SK-N-MC (cell line): ENCODE data around the gene FGF10.
A peak's percentile ranks its signal among the peaks of the same experiment; 100 is the strongest.

Experiments
- DNase-seq: peaks from one replicate; pipeline ENCODE4 v3.0.0-alpha.2; 2011; ENCODE audit warnings: low read depth, low spot score
- H3K27ac ChIP-seq: fragments of 200-600 bp; sonication (generic); 2 replicates; pipeline ENCODE4 v1.5.1; 2016; ENCODE audit warnings: mixed run types
- H3K36me3 ChIP-seq: fragments of 200-600 bp; sonication (generic); 2 replicates; pipeline ENCODE4 v1.6.1; 2017; ENCODE audit warnings: antibody characterized with exemption, low read length, mixed read lengths; ENCODE audit not compliant: insufficient read depth
- H3K4me3 ChIP-seq: fragments of 200-600 bp; sonication (generic); 2 replicates; pipeline ENCODE4 v1.5.1; 2016
- H3K9ac ChIP-seq: fragments of 200-600 bp; sonication (generic); 2 replicates; pipeline ENCODE4 v1.8.0; 2017; ENCODE audit warnings: mixed run types, mixed read lengths; ENCODE audit not compliant: insufficient read length
- H3K9me3 ChIP-seq: fragments of 200-600 bp; sonication (generic); 2 replicates; pipeline ENCODE4 v1.6.1; 2017; ENCODE audit warnings: low read depth, mild to moderate bottlenecking, antibody characterized with exemption, low read length, moderate library complexity, mixed read lengths
- EZH2 ChIP-seq: fragments of 200-600 bp; sonication (generic); IDR thresholded peaks from one replicate; pipeline ENCODE4 v1.6.1; 2017; ENCODE audit warnings: antibody characterized with exemption
- FOXP2 ChIP-seq: optimal IDR thresholded peaks from 2 replicates; pipeline ENCODE3; 2011; ENCODE audit warnings: mild to moderate bottlenecking, moderate library complexity; ENCODE audit not compliant: insufficient read depth; ENCODE audit errors: extremely low read length, control extremely low read depth
- POLR2AphosphoS5 ChIP-seq: IDR thresholded peaks from 2 replicates; pipeline ENCODE4 v1.6.1; 2012; ENCODE audit warnings: mild to moderate bottlenecking, low read depth, low read length, borderline replicate concordance

The FGF10 gene

DNA sequence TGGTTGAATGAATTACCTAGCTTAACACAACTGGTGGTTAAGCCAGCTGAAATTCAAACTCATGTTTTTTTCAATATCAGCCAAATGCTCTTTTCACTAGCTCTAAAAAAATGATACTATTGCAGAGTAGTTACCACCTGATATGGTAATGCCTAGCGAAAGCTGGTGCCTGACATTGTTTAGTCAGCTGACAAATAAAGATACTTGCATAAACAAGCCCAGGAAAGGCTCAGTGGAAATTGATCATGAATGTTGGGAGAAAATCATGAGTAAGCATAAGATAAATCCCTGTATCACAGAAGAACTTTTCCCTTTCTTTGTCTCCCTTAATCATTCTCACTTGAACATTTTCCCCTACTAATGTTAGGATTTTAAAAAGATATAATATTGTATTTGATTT is 54.6 kb downstream of the FGF10 start:
- no peak overlapping the region for H3K9ac ChIP-seq
- H3K27ac ChIP-seq, result no peak overlapping the region
- no peak for DNase-seq
- H3K9me3 ChIP-seq, result no peaks in the 10 kb centered on the region
- no peak overlapping the region for H3K4me3 ChIP-seq
- no peak for TF ChIP-seq EZH2
- no peak for TF ChIP-seq POLR2AphosphoS5
- no peak for TF ChIP-seq FOXP2
- no peaks in the 10 kb centered on the region for H3K36me3 ChIP-seq

DNA sequence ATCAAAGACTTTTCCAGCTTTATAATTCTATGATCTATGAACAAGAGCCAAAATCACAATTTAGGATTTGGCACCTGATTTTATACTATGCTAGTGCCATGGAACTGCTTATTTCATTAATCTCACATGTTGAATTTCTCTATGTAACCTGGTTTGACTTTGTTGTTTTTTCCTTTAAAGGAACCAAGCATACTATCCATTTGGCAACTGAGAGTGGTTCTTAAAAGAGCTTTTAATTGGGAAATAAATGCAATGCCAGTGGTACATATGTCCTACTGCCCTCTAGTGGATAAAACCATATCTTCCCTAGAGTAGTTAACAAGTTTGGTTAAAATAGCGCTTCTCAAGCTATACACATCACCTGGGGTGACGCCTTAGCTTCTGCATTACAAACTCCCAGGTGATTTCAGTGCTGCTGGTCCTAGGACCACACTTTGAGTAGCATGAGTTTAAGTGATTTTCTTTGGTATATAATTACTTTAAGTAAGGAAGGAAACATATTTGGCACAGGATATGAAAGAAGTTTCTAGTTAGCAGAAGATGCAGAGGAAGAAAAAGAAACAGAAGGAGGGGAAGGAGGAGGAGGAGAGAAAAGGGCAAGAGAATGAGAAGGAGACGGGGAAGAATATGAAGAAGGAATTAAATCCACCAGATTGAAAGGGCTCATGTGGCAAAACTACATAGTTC is 56.8 kb downstream of the FGF10 start:
- peak; percentile 64 for DNase-seq
- H3K36me3 ChIP-seq, result no peaks in the 10 kb centered on the region
- H3K27ac ChIP-seq, result no peak overlapping the region
- H3K9ac ChIP-seq, result no peak overlapping the region
- H3K9me3 ChIP-seq, result no peaks in the 10 kb centered on the region
- no peak overlapping the region for H3K4me3 ChIP-seq
- TF ChIP-seq FOXP2 (no peak), POLR2AphosphoS5 (no peak), EZH2 (no peak)

DNA sequence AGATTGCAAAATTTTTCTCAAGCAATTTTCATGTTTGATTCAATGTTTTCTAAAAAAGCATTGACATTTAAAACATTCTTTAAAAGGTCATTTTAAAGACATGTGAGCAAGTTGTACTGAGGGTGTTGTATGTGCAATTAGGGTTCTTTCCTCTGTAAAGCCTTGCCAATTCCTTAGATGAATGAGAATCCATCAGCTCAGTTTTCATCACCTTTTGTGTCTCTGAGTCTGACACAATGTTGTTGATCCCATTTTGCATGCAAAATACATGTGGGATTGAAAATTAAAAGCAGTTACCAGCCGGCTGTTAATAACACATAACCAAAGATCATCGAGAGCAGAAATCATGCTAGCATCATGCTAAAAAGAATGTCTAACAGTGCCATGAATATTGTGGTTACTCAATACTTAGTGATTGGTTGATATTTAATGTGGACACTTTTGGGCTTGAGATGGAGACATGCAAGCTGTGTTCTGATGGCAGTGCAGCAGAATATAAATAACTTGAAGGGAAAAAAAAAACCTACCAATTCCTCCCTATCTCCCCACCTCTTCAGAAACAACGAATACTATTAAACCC is 57.7 kb downstream of the FGF10 start:
- H3K36me3 ChIP-seq, result no peaks in the 10 kb centered on the region
- no peak overlapping the region for H3K9ac ChIP-seq
- H3K27ac ChIP-seq, result no peak overlapping the region
- no peak for TF ChIP-seq EZH2
- TF ChIP-seq FOXP2, result no peak
- no peak for TF ChIP-seq POLR2AphosphoS5
- H3K4me3 ChIP-seq, result no peak overlapping the region
- DNase-seq, result no peak
- H3K9me3 ChIP-seq, result no peaks in the 10 kb centered on the region

GRCh38 chr5:44329716-44330115 is 59.5 kb downstream of the FGF10 start:
- H3K9ac ChIP-seq, result no peak overlapping the region
- H3K27ac ChIP-seq, result peak overlapping the region; percentile 45; the same call in 1 of the 2 replicates
- TF ChIP-seq POLR2AphosphoS5 (peak; percentile 34; the same call in 1 of the 2 replicates), FOXP2 (no peak), EZH2 (no peak)
- no peaks in the 10 kb centered on the region for H3K9me3 ChIP-seq
- H3K4me3 ChIP-seq, result peak overlapping the region; percentile 48
- DNase-seq, result peak; percentile 88
- H3K36me3 ChIP-seq, result no peaks in the 10 kb centered on the region

GRCh38 chr5:44321144-44321725 is 68.0 kb downstream of the FGF10 start:
- Histone ChIP-seq H3K9me3 (no peaks in the 10 kb centered on the region), H3K9ac (no peak overlapping the region), H3K27ac (no peak overlapping the region), H3K36me3 (no peaks in the 10 kb centered on the region), H3K4me3 (no peak overlapping the region)
- DNase-seq, result no peak
- TF ChIP-seq FOXP2, result no peak
- TF ChIP-seq POLR2AphosphoS5, result no peak
- no peak for TF ChIP-seq EZH2

GRCh38 chr5:44320188-44320587 is 69.0 kb downstream of the FGF10 start:
- no peak overlapping the region for H3K9ac ChIP-seq
- H3K4me3 ChIP-seq, result no peak overlapping the region
- TF ChIP-seq FOXP2, result no peak
- no peak for TF ChIP-seq EZH2
- TF ChIP-seq POLR2AphosphoS5, result no peak
- H3K27ac ChIP-seq, result no peak overlapping the region
- no peak for DNase-seq
- no peaks in the 10 kb centered on the region for H3K36me3 ChIP-seq
- no peaks in the 10 kb centered on the region for H3K9me3 ChIP-seq

DNA sequence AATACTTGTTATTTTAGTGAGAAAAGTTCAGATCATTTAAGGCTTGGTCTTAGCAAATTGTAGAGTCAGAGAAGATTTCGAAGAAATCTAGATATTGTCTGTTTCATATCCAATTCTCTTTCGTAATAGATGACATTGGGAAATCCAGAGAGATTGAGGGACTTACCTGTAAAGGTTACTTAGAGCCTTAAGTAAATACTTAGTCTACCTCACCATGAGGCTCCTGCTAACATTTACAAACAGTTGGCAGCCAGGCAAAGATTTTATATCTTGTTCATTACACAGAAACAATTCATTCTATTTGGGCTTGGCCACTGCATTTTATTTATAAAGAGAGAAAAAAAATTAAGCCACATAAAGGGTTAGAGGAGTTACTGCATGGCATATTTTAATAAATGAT is 70.3 kb downstream of the FGF10 start:
- no peak overlapping the region for H3K9ac ChIP-seq
- TF ChIP-seq POLR2AphosphoS5 (no peak), FOXP2 (no peak), EZH2 (no peak)
- no peak overlapping the region for H3K27ac ChIP-seq
- H3K36me3 ChIP-seq, result no peaks in the 10 kb centered on the region
- H3K4me3 ChIP-seq, result no peak overlapping the region
- H3K9me3 ChIP-seq, result no peaks in the 10 kb centered on the region
- no peak for DNase-seq

DNA sequence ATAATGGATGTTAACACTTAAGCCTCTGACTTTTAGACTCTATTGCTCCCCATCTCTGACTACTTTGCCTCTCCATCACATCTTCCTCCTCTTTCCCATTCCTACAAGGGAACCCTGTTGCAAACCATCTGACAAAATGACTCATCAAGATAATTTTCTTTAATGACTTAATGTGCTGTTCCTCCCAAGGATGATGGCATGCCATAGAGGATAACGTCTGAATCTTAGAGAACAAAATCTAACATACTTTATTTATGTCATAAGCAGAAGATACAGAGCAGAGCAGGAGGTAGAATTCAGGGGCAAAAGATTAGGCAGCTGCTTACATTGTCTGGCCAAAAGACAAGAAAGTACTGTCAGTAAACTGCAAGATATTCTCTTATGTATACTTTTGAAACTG is 76.8 kb downstream of the FGF10 start:
- Histone ChIP-seq H3K36me3 (no peaks in the 10 kb centered on the region), H3K9ac (no peak overlapping the region), H3K27ac (no peak overlapping the region), H3K4me3 (no peak overlapping the region), H3K9me3 (no peaks in the 10 kb centered on the region)
- no peak for DNase-seq
- no peak for TF ChIP-seq EZH2
- TF ChIP-seq FOXP2, result no peak
- TF ChIP-seq POLR2AphosphoS5, result no peak

GRCh38 chr5:44300551-44300950 is 88.7 kb downstream of the FGF10 start:
- Histone ChIP-seq H3K9ac (no peak overlapping the region), H3K9me3 (no peaks in the 10 kb centered on the region), H3K36me3 (no peaks in the 10 kb centered on the region), H3K4me3 (no peak overlapping the region), H3K27ac (no peak overlapping the region)
- TF ChIP-seq EZH2 (no peak), FOXP2 (no peak), POLR2AphosphoS5 (no peak)
- no peak for DNase-seq
